Measurements from ENCODE around the gene CENPP.
"Not testable (repeated sequence)": the region's sequence is repeated elsewhere in the genome, so short reads cannot be mapped to it uniquely, and the experiment has no call there.

Gene CENPP

GRCh38 chr9:92397853-92398252 lies 72.1 kb downstream of the CENPP start:
- H3K4me1 ChIP-seq (ENCODE audit: control insufficient read depth, insufficient read depth, low read length, unreplicated experiment) = peaks cover 11% of the 10 kb centered on the region
- H3K27ac ChIP-seq (ENCODE audit: low read depth, low read length) = no peak overlapping the region
- no peak overlapping the region for H3K4me3 ChIP-seq (ENCODE audit: low read depth, low read length)
- H3K79me2 ChIP-seq (ENCODE audit: control insufficient read depth, insufficient read depth, low read length, unreplicated experiment) = no peaks in the 10 kb centered on the region
- no peaks in the 10 kb centered on the region for H3K36me3 ChIP-seq (ENCODE audit: insufficient read depth, low read length)
- H2AFZ ChIP-seq (ENCODE audit: low read length, unreplicated experiment) = no peak overlapping the region
- no peaks in the 10 kb centered on the region for H3K27me3 ChIP-seq (ENCODE audit: insufficient read depth, low read length)

GRCh38 chr9:92402360-92402759 lies 76.6 kb downstream of the CENPP start:
- Histone ChIP-seq H2AFZ (ENCODE audit: low read length, unreplicated experiment) (no peak overlapping the region), H3K79me2 (ENCODE audit: control insufficient read depth, insufficient read depth, low read length, unreplicated experiment) (no peaks in the 10 kb centered on the region), H3K36me3 (ENCODE audit: insufficient read depth, low read length) (no peaks in the 10 kb centered on the region), H3K27me3 (ENCODE audit: insufficient read depth, low read length) (no peaks in the 10 kb centered on the region), H3K4me3 (ENCODE audit: low read depth, low read length) (no peak overlapping the region), H3K4me1 (ENCODE audit: control insufficient read depth, insufficient read depth, low read length, unreplicated experiment) (peaks cover 7% of the 10 kb centered on the region), H3K27ac (ENCODE audit: low read depth, low read length) (no peak overlapping the region)

- Histone ChIP-seq H3K27me3 (ENCODE audit: insufficient read depth, low read length) (no peaks in the 10 kb centered on the region), H3K4me1 (ENCODE audit: control insufficient read depth, insufficient read depth, low read length, unreplicated experiment) (peaks cover 7% of the 10 kb centered on the region), H3K27ac (ENCODE audit: low read depth, low read length) (no peak overlapping the region), H3K79me2 (ENCODE audit: control insufficient read depth, insufficient read depth, low read length, unreplicated experiment) (no peaks in the 10 kb centered on the region), H2AFZ (ENCODE audit: low read length, unreplicated experiment) (no peak overlapping the region), H3K36me3 (ENCODE audit: insufficient read depth, low read length) (no peaks in the 10 kb centered on the region), H3K4me3 (ENCODE audit: low read depth, low read length) (no peak overlapping the region)
These were observed 77.3 kb downstream of the CENPP start for GRCh38 chr9:92402826-92403745.

GRCh38 chr9:92404042-92404836 lies 78.5 kb downstream of the CENPP start, which contains the start of gene OGN:
OGN (minus strand) TSS chr9:92404578; CDS start chr9:92403407, 1,171 bp downstream.
- Histone ChIP-seq H3K27ac (ENCODE audit: low read depth, low read length) (no peak within 1 kb of the TSS), H3K79me2 (ENCODE audit: control insufficient read depth, insufficient read depth, low read length, unreplicated experiment) (no peaks in the 10 kb centered on the region), H3K4me3 (ENCODE audit: low read depth, low read length) (no peak within 1 kb of the TSS), H3K4me1 (ENCODE audit: control insufficient read depth, insufficient read depth, low read length, unreplicated experiment) (peaks cover 7% of the 10 kb centered on the region), H2AFZ (ENCODE audit: low read length, unreplicated experiment) (no peak within 1 kb of the TSS), H3K27me3 (ENCODE audit: insufficient read depth, low read length) (no peaks in the 10 kb centered on the region), H3K36me3 (ENCODE audit: insufficient read depth, low read length) (no peaks in the 10 kb centered on the region)

- Histone ChIP-seq H2AFZ (ENCODE audit: low read length, unreplicated experiment) (no peak overlapping the region), H3K4me1 (ENCODE audit: control insufficient read depth, insufficient read depth, low read length, unreplicated experiment) (peaks cover 16% of the 10 kb centered on the region), H3K4me3 (ENCODE audit: low read depth, low read length) (no peak overlapping the region), H3K79me2 (ENCODE audit: control insufficient read depth, insufficient read depth, low read length, unreplicated experiment) (no peaks in the 10 kb centered on the region), H3K36me3 (ENCODE audit: insufficient read depth, low read length) (no peaks in the 10 kb centered on the region), H3K27me3 (ENCODE audit: insufficient read depth, low read length) (no peaks in the 10 kb centered on the region), H3K27ac (ENCODE audit: low read depth, low read length) (no peak overlapping the region)
These were observed 80.1 kb downstream of the CENPP start for GRCh38 chr9:92405818-92406217.

GRCh38 chr9:92406477-92406876 lies 80.7 kb downstream of the CENPP start:
- H3K4me1 ChIP-seq (ENCODE audit: control insufficient read depth, insufficient read depth, low read length, unreplicated experiment) = peaks cover 19% of the 10 kb centered on the region
- no peak overlapping the region for H3K27ac ChIP-seq (ENCODE audit: low read depth, low read length)
- H3K79me2 ChIP-seq (ENCODE audit: control insufficient read depth, insufficient read depth, low read length, unreplicated experiment) = no peaks in the 10 kb centered on the region
- H2AFZ ChIP-seq (ENCODE audit: low read length, unreplicated experiment) = no peak overlapping the region
- no peaks in the 10 kb centered on the region for H3K36me3 ChIP-seq (ENCODE audit: insufficient read depth, low read length)
- no peak overlapping the region for H3K4me3 ChIP-seq (ENCODE audit: low read depth, low read length)
- no peaks in the 10 kb centered on the region for H3K27me3 ChIP-seq (ENCODE audit: insufficient read depth, low read length)

GRCh38 chr9:92407818-92408217 lies 82.1 kb downstream of the CENPP start:
- H3K79me2 ChIP-seq (ENCODE audit: control insufficient read depth, insufficient read depth, low read length, unreplicated experiment) = no peaks in the 10 kb centered on the region
- no peaks in the 10 kb centered on the region for H3K27me3 ChIP-seq (ENCODE audit: insufficient read depth, low read length)
- no peaks in the 10 kb centered on the region for H3K36me3 ChIP-seq (ENCODE audit: insufficient read depth, low read length)
- peaks cover 19% of the 10 kb centered on the region for H3K4me1 ChIP-seq (ENCODE audit: control insufficient read depth, insufficient read depth, low read length, unreplicated experiment)
- no peak overlapping the region for H3K4me3 ChIP-seq (ENCODE audit: low read depth, low read length)
- no peak overlapping the region for H3K27ac ChIP-seq (ENCODE audit: low read depth, low read length)
- no peak overlapping the region for H2AFZ ChIP-seq (ENCODE audit: low read length, unreplicated experiment)

GRCh38 chr9:92408747-92409478 lies 83.2 kb downstream of the CENPP start:
- no peak overlapping the region for H2AFZ ChIP-seq (ENCODE audit: low read length, unreplicated experiment)
- H3K79me2 ChIP-seq (ENCODE audit: control insufficient read depth, insufficient read depth, low read length, unreplicated experiment) = no peaks in the 10 kb centered on the region
- no peak overlapping the region for H3K4me3 ChIP-seq (ENCODE audit: low read depth, low read length)
- no peaks in the 10 kb centered on the region for H3K27me3 ChIP-seq (ENCODE audit: insufficient read depth, low read length)
- H3K36me3 ChIP-seq (ENCODE audit: insufficient read depth, low read length) = no peaks in the 10 kb centered on the region
- H3K27ac ChIP-seq (ENCODE audit: low read depth, low read length) = no peak overlapping the region
- H3K4me1 ChIP-seq (ENCODE audit: control insufficient read depth, insufficient read depth, low read length, unreplicated experiment) = peaks cover 19% of the 10 kb centered on the region

- H2AFZ ChIP-seq (ENCODE audit: low read length, unreplicated experiment); H3K27me3 ChIP-seq (ENCODE audit: insufficient read depth, low read length); H3K36me3 ChIP-seq (ENCODE audit: insufficient read depth, low read length); H3K27ac ChIP-seq (ENCODE audit: low read depth, low read length); H3K79me2 ChIP-seq (ENCODE audit: control insufficient read depth, insufficient read depth, low read length, unreplicated experiment); H3K4me3 ChIP-seq (ENCODE audit: low read depth, low read length): not testable (repeated sequence)
- peaks cover 12% of the 10 kb centered on the region for H3K4me1 ChIP-seq (ENCODE audit: control insufficient read depth, insufficient read depth, low read length, unreplicated experiment)
These were observed 85.4 kb downstream of the CENPP start for GRCh38 chr9:92411157-92411556.

GRCh38 chr9:92414566-92414965 lies 88.8 kb downstream of the CENPP start:
- Histone ChIP-seq H3K36me3 (ENCODE audit: insufficient read depth, low read length) (no peaks in the 10 kb centered on the region), H2AFZ (ENCODE audit: low read length, unreplicated experiment) (no peak overlapping the region), H3K27me3 (ENCODE audit: insufficient read depth, low read length) (no peaks in the 10 kb centered on the region), H3K79me2 (ENCODE audit: control insufficient read depth, insufficient read depth, low read length, unreplicated experiment) (no peaks in the 10 kb centered on the region), H3K4me1 (ENCODE audit: control insufficient read depth, insufficient read depth, low read length, unreplicated experiment) (peaks cover 12% of the 10 kb centered on the region), H3K4me3 (ENCODE audit: low read depth, low read length) (no peak overlapping the region), H3K27ac (ENCODE audit: low read depth, low read length) (no peak overlapping the region)
